KG1 (cell line): ENCODE data around the gene PRSS53.
"Not testable (repeated sequence)": the region's sequence is repeated elsewhere in the genome, so short reads cannot be mapped to it uniquely, and the experiment has no call there.

Source experiments
- DNase-seq: peaks from one replicate; lab custom pipeline; 2025; lab: John Stamatoyannopoulos, UW

The PRSS53 gene

GRCh38 chr16:31088459-31089183 is at the start of gene PRSS53:
Gene PRSS53 (minus strand): TSS chr16:31088943. CDS start chr16:31088809, 134 bp downstream.
- DNase-seq, result no peak

GRCh38 chr16:31136822-31137499 is 48.2 kb upstream of the PRSS53 start:
- not testable (repeated sequence) for DNase-seq

GRCh38 chr16:31136287-31136662 is 47.5 kb upstream of the PRSS53 start:
- DNase-seq, result no peak

- no peak for DNase-seq
Observed at GRCh38 chr16:31135535-31136286, 47.0 kb upstream of the PRSS53 start, which contains the start of gene PRSS8. Gene PRSS8 (minus strand): TSS chr16:31135727. CDS start chr16:31135498, 229 bp downstream.

GRCh38 chr16:31134625-31135534 is 46.1 kb upstream of the PRSS53 start:
- no peak for DNase-seq

GRCh38 chr16:31134091-31134571 is 45.4 kb upstream of the PRSS53 start:
- no peak for DNase-seq

- no peak for DNase-seq
Observed at GRCh38 chr16:31133046-31133501, 44.3 kb upstream of the PRSS53 start.

- no peak for DNase-seq
Observed at GRCh38 chr16:31132303-31132979, 43.7 kb upstream of the PRSS53 start.

- DNase-seq, result no peak
Observed at GRCh38 chr16:31131841-31132271, 43.1 kb upstream of the PRSS53 start.

- no peak for DNase-seq
Observed at GRCh38 chr16:31131416-31131815, 42.7 kb upstream of the PRSS53 start.

- no peak for DNase-seq
Observed at GRCh38 chr16:31130899-31131298, 42.2 kb upstream of the PRSS53 start.

- no peak for DNase-seq
Observed at GRCh38 chr16:31130336-31130891, 41.7 kb upstream of the PRSS53 start.

GRCh38 chr16:31129568-31130335 is 41.0 kb upstream of the PRSS53 start:
- no peak for DNase-seq

- peak; percentile 29 for DNase-seq
Observed at GRCh38 chr16:31128711-31129567, 40.2 kb upstream of the PRSS53 start.

- no peak for DNase-seq
Observed at GRCh38 chr16:31127182-31127581, 38.4 kb upstream of the PRSS53 start.

GRCh38 chr16:31125844-31126243 is 37.1 kb upstream of the PRSS53 start:
- DNase-seq, result no peak

- DNase-seq, result no peak
Observed at GRCh38 chr16:31120129-31120528, 31.4 kb upstream of the PRSS53 start.
